ENCODE data around the gene ACVR2B.

ACVR2B gene

GRCh38 chr3:38458796-38459498, 5.3 kb downstream of the ACVR2B start:
- DNase-seq (ENCODE audit: low read depth): no peak

GRCh38 chr3:38459499-38460048, 5.9 kb downstream of the ACVR2B start:
- DNase-seq (ENCODE audit: low read depth): no peak

GRCh38 chr3:38460377-38461270, 6.9 kb downstream of the ACVR2B start:
- no peak for DNase-seq (ENCODE audit: low read depth)

- no peak for DNase-seq (ENCODE audit: low read depth)
These were observed 12.0 kb downstream of the ACVR2B start for GRCh38 chr3:38465588-38466154.

DNA sequence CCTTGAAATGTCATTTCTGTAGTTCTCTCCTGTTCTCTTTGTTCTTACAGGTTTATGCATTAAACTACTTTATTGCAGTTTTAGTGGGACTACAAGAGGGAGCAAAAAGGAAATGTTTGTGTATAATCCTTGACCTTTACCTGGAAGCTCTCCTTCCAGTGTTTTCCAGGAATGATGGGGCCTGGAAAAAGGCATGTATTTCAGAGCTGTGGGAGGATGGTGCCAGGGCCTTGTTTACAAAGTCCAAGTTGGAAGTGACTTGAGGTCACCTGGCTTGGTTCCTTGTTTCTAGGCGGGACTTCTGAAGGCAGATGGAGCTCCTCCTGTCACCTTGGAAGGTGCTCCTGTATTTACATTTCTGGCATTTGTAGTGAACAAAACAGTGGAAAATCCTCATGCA, 15.1 kb downstream of the ACVR2B start:
- DNase-seq (ENCODE audit: low read depth): no peak

- DNase-seq (ENCODE audit: low read depth): no peak
These were observed 16.2 kb downstream of the ACVR2B start for GRCh38 chr3:38469852-38470251.

GRCh38 chr3:38471260-38471857, 17.7 kb downstream of the ACVR2B start:
- no peak for DNase-seq (ENCODE audit: low read depth)

DNA sequence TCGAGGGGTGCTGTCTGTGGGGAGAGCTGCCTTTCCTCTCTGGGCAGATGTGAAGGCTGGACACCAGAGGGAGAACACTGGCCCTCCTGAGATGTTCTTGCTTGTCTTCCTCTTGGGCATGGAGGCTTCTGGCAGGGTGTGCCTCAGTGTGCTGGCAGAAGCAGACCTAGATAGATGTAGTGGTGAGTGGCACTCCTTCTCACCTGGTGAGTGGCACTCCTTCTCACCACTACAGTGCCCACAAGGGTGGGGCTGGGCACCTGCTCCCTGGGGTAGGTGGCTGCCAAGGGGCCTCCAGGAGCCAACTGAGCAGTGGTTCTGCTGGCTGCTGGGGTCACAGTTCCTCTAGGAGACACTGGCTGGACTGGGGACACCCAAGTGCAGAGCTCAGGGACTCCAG, 18.7 kb downstream of the ACVR2B start:
- DNase-seq (ENCODE audit: low read depth): no peak

DNA sequence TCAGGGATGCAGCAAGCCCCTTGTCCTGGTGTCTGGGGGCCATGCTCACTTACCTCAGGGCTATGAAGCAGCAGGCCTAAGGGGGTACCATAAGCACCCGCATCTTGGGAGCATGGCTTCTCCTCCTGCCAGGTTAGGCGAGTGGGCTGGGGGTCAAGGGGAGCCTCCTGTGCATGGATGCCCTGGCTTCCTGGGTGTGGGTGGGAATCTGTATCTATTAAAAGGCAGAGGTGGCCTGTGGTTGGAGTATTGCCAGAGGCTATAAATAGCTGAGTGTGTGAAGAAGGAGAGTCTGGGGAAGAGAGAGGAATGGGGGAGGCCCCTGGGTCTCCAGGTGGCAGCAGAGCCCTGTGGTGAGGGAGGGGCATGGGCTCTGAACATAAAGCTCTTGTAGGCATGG, 19.5 kb downstream of the ACVR2B start:
- DNase-seq (ENCODE audit: low read depth): no peak

DNA sequence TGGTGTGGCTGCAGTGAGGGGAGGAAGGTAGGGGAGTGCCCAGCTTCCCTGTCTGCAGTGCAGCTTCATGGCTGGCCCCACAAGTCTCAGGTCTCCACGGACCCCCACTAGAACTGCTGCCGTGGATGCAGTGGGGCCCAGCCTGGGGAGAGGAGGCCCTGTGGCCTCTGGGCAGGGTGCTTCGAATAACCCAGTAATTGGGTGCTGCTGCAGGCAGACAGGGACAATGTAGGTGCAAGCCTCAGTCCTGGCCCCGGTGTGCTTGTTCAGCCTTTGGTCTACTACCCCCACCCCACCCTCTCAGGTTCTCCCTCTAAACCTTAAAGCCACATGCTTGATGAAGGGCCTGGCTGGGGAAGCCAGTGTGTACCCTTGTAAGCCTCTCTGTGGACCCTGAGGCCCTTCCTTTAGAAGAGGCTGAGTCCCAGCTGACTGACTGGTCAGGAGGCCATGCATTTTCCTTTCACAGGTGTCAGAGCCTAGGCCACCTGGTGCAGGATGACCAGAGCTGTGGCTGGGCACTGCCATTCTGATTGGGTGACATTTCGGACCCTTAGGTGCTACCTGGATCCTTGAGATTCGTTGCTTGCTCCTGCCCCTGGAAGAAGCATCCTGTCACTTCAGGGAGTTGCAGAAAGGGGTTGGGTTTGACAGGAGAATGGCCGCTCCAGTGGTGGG, 21.4 kb downstream of the ACVR2B start:
- no peak for DNase-seq (ENCODE audit: low read depth)

GRCh38 chr3:38475716-38476115, 22.0 kb downstream of the ACVR2B start:
- DNase-seq (ENCODE audit: low read depth): no peak

GRCh38 chr3:38476157-38476756, 22.6 kb downstream of the ACVR2B start:
- no peak for DNase-seq (ENCODE audit: low read depth)

DNA sequence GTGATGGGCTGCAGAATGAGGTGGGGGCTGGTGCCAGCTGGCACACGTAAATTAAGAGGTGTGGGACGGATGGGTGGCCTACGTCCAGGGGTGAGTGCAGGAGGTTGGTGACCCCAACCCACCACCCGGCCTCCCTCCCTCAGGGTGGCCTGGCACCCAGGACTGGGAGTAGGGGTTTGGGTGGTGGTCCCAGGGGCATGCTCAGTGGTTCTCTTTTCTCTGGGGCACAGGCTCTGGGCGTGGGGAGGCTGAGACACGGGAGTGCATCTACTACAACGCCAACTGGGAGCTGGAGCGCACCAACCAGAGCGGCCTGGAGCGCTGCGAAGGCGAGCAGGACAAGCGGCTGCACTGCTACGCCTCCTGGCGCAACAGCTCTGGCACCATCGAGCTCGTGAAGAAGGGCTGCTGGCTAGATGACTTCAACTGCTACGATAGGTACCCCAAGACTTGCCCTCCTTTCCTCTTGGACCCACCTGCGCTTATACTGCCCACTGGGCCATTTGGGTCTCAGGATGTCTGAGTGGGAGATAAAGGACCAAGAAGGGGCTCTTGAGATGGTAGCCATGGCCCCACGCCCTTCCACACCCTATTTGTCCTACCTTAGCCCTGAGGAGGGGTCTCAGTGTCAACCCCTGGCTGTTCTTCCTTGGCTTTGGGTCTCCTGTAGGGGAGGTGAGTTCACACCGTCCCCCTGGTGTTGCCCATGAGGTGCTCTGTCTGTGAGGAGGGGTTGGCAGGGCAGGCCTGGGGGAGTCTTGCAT, 23.5 kb downstream of the ACVR2B start:
- DNase-seq (ENCODE audit: low read depth): no peak

- no peak for DNase-seq (ENCODE audit: low read depth)
These were observed 24.3 kb downstream of the ACVR2B start for GRCh38 chr3:38477839-38478450.

DNA sequence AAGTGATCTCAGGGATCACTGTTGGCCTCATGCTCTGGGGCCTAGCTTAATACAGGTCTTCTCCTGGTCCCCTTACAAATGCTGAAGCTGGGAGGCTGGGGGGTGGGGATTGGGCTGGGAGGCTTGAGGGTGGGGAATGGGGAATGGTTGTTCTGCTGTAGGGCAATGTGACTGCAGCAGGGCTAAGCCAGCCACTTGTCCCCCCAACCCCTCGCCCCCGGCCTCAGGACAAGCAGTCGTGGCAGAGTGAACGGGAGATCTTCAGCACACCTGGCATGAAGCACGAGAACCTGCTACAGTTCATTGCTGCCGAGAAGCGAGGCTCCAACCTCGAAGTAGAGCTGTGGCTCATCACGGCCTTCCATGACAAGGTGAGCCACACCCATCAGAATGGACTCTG, 25.2 kb downstream of the ACVR2B start:
- DNase-seq (ENCODE audit: low read depth): no peak

- DNase-seq (ENCODE audit: low read depth): no peak
These were observed 25.9 kb downstream of the ACVR2B start for GRCh38 chr3:38479431-38480092.

DNA sequence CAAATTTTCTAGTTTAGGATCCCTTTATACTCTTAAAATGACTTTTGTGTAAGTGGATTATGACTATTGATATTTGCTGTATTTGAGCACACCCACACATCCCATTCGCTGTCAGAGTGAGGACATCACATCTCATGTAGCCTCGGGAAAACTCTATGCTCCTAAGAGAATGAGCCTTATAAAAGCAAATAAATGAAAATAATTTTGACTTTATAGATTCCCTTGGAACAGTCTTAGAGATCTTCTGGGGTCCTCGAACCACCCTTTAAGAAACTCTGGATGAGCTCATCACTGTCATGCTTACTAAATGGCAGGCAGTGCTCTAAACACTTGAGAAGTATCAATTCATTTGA, 26.4 kb downstream of the ACVR2B start:
- DNase-seq (ENCODE audit: low read depth): no peak

DNA sequence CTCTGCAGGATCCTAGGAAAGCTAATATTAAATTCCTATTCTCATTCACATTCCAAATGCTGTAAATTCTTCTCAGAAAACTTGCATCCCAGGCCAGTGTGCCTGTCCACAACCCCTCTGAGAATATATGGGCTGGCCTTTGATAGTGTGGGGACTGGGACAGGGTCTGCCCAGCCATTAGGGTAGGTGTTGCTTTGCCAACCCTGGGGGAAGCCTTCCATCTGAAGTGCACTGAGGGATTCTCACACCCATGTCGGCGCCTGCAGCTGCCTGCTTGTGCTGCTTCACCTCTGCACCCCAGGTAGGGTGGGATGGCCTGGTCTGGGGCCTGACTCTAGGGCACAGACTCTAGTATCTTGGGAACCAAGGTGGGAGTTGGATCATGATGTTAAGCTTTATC, 27.2 kb downstream of the ACVR2B start:
- DNase-seq (ENCODE audit: low read depth): no peak

DNA sequence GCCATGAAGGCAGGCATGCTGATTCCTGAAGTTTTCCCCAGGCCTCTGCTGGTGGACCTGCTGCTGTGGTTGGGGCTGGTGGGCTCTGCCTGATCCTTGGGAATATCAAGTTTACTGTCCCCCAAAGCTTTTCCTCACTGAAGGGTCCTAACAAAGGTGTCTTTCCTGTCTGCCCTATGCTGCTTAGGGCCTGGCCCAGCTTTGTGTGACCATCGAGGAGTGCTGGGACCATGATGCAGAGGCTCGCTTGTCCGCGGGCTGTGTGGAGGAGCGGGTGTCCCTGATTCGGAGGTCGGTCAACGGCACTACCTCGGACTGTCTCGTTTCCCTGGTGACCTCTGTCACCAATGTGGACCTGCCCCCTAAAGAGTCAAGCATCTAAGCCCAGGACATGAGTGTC, 29.3 kb downstream of the ACVR2B start:
- no peak for DNase-seq (ENCODE audit: low read depth)

GRCh38 chr3:38487323-38487722, 33.6 kb downstream of the ACVR2B start:
- no peak for DNase-seq (ENCODE audit: low read depth)

Data from stimulated activated CD8-positive, alpha-beta memory T cell treated with anti-CD3 and anti-CD28 coated beads, Interleukin-7, amount 100 ng/mL, for 24 hours (primary cell).